ENCODE results near the gene COL6A3. TPM values are rescaled to one million over a fixed set of nuclear protein-coding genes. Genes with fewer than 3 reads are reported as not detected.
"Not testable (repeated sequence)": the region's sequence is repeated elsewhere in the genome, so short reads cannot be mapped to it uniquely, and the experiment has no call there.

Gene COL6A3
- polyA plus RNA-seq, 6 donors from 2014 or later, result not detected

DNA sequence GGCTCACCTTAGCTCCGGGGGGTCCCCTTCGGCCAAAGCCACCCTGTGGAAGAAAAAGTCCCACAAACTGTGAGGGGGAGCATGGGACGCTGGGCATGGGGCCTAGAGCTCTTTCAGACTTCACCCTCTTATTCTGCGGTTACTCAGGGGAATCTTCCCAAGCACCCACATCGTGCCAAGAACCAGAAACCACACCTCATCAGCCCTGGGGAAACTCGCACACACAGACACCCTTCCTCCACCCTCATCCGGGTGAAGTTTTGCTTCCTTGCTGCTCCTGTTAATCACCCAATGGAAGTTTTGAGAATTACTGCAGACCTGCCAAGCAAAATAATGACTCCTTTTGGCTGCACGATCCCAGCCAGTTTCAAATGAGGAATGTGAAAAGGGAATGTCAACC, 59.1 kb downstream of the COL6A3 start:
- no peak for ATAC-seq (ENCODE audit: low read depth in 2 of 2)
- H3K27ac Mint-ChIP-seq, result no peak overlapping the region
- H3K4me3 Mint-ChIP-seq, result no peak overlapping the region
- no peaks in the 10 kb centered on the region for H3K9me3 Mint-ChIP-seq
- DNase-seq, result no peak
- H3K36me3 Mint-ChIP-seq, result no peaks in the 10 kb centered on the region
- H3K4me1 Mint-ChIP-seq, result no peaks in the 10 kb centered on the region
- peaks cover 12 to 41% (median 33%) of the 10 kb centered on the region in 3 donors for H3K27me3 Mint-ChIP-seq

DNA sequence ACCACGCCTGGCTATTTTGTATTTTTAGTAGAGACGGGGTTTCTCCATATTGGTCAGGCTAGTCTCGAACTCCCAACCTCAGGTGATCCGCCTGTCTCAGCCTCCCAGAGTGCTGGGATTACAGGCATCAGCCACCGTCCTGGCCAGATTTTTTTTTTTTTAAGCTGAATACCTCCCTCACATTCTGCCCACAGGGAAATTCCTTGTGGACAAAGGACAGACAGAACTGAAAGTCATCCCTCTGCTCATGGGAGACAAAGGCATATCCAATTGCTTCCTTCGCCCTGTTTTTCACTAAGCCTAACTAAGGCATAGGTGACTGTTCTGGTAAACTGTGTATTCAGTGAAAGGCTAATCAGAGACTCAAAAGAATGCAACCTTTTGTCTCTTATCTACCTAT, 59.8 kb downstream of the COL6A3 start:
- DNase-seq; H3K9me3 Mint-ChIP-seq; H3K4me3 Mint-ChIP-seq; H3K36me3 Mint-ChIP-seq; H3K27ac Mint-ChIP-seq; ATAC-seq (ENCODE audit: low read depth in 2 of 2); H3K4me1 Mint-ChIP-seq: not testable (repeated sequence)
- H3K27me3 Mint-ChIP-seq, result peaks cover 12 to 38% (median 36%) of the 10 kb centered on the region in 3 donors

DNA sequence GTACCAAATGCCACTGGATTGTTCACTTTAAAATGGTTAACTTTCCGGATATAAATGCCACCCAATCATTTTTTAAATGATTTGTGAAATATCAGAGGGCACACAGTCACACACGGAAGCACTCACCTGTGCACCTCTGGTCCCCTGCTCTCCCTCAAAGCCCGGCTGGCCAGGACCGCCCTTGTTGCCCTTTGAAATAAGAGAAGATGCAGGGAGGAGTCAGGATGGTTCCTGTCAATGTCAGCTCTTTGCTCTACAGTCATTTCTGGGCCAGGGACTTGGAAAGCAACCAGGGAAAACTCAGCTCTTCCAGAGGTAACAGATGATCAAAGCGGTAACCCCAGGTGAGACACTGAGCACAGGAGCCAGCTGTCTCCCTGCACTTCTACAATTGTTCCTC, 60.7 kb downstream of the COL6A3 start:
- no peak for ATAC-seq (ENCODE audit: low read depth in 2 of 2)
- no peak overlapping the region for H3K4me3 Mint-ChIP-seq

GRCh38 chr2:237352279-237352845, 61.6 kb downstream of the COL6A3 start:
- Mint-ChIP-seq H3K4me3 (no peak overlapping the region), H3K27me3 (peaks cover 12 to 42% (median 31%) of the 10 kb centered on the region in 3 donors), H3K27ac (no peak overlapping the region), H3K36me3 (no peaks in the 10 kb centered on the region), H3K4me1 (no peaks in the 10 kb centered on the region), H3K9me3 (no peaks in the 10 kb centered on the region)
- ATAC-seq (ENCODE audit: low read depth in 2 of 2) (no peak), DNase-seq (no peak)

More for the DNA sequence above, 60.7 kb downstream of the COL6A3 start:
- Mint-ChIP-seq H3K36me3 (no peaks in the 10 kb centered on the region), H3K4me1 (no peaks in the 10 kb centered on the region), H3K9me3 (no peaks in the 10 kb centered on the region), H3K27ac (no peak overlapping the region), H3K27me3 (peaks cover 12 to 42% (median 38%) of the 10 kb centered on the region in 3 donors)
- DNase-seq, result no peak

DNA sequence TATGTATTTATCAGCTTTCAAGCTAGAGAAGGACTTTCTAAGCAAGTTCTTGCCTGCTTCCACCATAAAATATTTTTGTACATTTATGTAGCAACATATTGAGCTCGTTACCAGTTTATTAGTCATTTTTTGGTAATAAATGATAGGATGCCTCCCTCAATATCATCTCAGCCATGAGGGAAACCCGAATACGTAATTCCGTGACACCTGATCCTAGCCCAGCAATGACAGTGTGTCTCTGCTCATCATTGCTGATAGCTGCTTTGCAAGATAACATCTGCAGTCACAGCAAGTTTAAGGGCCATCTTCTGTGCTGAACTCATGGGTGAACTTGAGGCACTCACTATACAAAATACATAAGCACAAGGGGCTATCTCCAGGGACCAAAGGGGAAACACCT, 62.2 kb downstream of the COL6A3 start:
- H3K4me3 Mint-ChIP-seq, result no peak overlapping the region
- no peaks in the 10 kb centered on the region for H3K9me3 Mint-ChIP-seq
- no peak for ATAC-seq (ENCODE audit: low read depth in 2 of 2)
- peaks cover 12 to 42% (median 35%) of the 10 kb centered on the region in 3 donors for H3K27me3 Mint-ChIP-seq
- no peak for DNase-seq
- no peaks in the 10 kb centered on the region for H3K36me3 Mint-ChIP-seq
- H3K27ac Mint-ChIP-seq, result no peak overlapping the region
- H3K4me1 Mint-ChIP-seq, result no peaks in the 10 kb centered on the region

GRCh38 chr2:237351046-237351445, 62.9 kb downstream of the COL6A3 start:
- no peak for ATAC-seq (ENCODE audit: low read depth in 2 of 2)
- Mint-ChIP-seq H3K4me3 (no peak overlapping the region), H3K36me3 (no peaks in the 10 kb centered on the region), H3K27me3 (peaks cover 12 to 42% (median 37%) of the 10 kb centered on the region in 3 donors), H3K9me3 (no peaks in the 10 kb centered on the region), H3K27ac (no peak overlapping the region), H3K4me1 (no peaks in the 10 kb centered on the region)
- no peak for DNase-seq

GRCh38 chr2:237350597-237350996, 63.4 kb downstream of the COL6A3 start:
- no peaks in the 10 kb centered on the region for H3K4me1 Mint-ChIP-seq
- no peaks in the 10 kb centered on the region for H3K9me3 Mint-ChIP-seq
- H3K27me3 Mint-ChIP-seq, result peaks cover 12 to 42% (median 40%) of the 10 kb centered on the region in 3 donors
- no peaks in the 10 kb centered on the region for H3K36me3 Mint-ChIP-seq
- no peak overlapping the region for H3K4me3 Mint-ChIP-seq
- no peak overlapping the region for H3K27ac Mint-ChIP-seq
- DNase-seq (no peak), ATAC-seq (ENCODE audit: low read depth in 2 of 2) (no peak)

DNA sequence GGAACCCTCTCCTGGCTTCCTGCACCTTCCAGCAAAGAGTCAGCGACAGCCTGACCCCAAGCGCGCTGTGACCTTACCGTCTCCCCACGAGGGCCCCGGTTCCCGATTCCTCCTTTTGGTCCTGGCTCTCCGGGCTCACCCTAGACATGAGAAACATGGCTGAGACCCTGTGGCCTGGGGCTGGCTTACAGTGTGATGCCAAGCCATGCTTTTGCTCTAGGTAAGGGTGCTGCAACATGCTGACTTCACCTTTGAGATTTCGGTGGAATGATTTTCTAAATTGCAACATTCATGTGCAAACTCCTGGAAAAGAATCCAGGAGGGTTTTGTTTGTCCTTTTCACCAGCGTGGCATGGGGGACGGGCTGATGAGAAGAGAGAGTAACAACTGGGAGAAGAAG, 63.9 kb downstream of the COL6A3 start:
- H3K4me3 Mint-ChIP-seq, result no peak overlapping the region
- no peak for DNase-seq

GRCh38 chr2:237348281-237348865, 65.6 kb downstream of the COL6A3 start:
- no peak overlapping the region for H3K4me3 Mint-ChIP-seq
- H3K36me3 Mint-ChIP-seq, result no peaks in the 10 kb centered on the region
- ATAC-seq (ENCODE audit: low read depth in 2 of 2) (no peak), DNase-seq (no peak)
- H3K9me3 Mint-ChIP-seq, result peaks cover 0 to 7% (median 0%) of the 10 kb centered on the region in 7 donors
- H3K27me3 Mint-ChIP-seq, result peaks cover 10 to 41% (median 22%) of the 10 kb centered on the region in 3 donors
- H3K4me1 Mint-ChIP-seq, result no peaks in the 10 kb centered on the region
- H3K27ac Mint-ChIP-seq, result no peak overlapping the region

More for the DNA sequence above, 63.9 kb downstream of the COL6A3 start:
- Mint-ChIP-seq H3K36me3 (no peaks in the 10 kb centered on the region), H3K4me1 (no peaks in the 10 kb centered on the region), H3K9me3 (no peaks in the 10 kb centered on the region), H3K27me3 (peaks cover 12 to 43% (median 36%) of the 10 kb centered on the region in 3 donors), H3K27ac (no peak overlapping the region)
- ATAC-seq (ENCODE audit: low read depth in 2 of 2), result no peak

DNA sequence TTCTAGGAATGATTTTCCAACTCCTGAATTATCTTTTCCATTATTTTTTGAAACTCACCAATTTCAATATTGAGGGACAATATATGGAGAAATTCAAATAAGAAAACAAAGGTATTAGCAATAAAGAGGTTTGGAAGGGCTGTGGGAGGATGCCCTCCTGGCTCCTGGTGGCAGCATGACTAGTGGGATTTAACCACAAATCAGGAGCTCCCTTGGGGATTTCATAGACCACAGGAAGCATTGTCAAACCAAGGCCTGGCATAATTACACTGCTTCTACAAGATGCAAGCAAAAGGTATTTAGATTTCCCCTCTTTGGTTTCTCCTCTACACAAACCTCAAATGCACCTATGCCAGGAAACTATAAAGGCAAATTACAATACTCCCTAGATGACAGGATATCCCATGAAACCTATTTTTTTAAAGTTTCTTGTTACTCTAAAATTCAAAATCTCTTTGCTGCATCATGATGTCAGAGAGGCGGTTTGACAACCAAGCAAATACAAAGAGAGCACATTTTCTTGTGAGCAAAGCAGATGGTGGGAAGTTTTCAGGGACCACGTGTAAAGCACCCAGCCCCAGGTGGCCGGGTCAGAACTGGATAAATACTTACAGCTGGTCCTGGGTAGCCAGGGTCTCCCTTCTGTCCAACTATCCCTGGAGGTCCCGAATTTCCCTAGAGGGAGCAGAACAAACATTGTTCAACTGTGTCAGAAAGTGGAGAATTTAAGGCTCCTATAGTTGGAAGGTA, 67.9 kb downstream of the COL6A3 start:
- H3K27me3 Mint-ChIP-seq, result peaks cover 4 to 34% (median 20%) of the 10 kb centered on the region in 3 donors
- ATAC-seq (ENCODE audit: low read depth in 2 of 2), result no peak
- H3K27ac Mint-ChIP-seq, result peak overlapping the region in 1 of 6 donors; percentile 16
- no peak for DNase-seq
- H3K36me3 Mint-ChIP-seq, result no peaks in the 10 kb centered on the region
- H3K4me3 Mint-ChIP-seq, result no peak overlapping the region
- H3K4me1 Mint-ChIP-seq, result no peaks in the 10 kb centered on the region
- peaks cover 0 to 7% (median 0%) of the 10 kb centered on the region in 7 donors for H3K9me3 Mint-ChIP-seq

- H3K4me3 Mint-ChIP-seq, result no peak overlapping the region
- no peaks in the 10 kb centered on the region for H3K36me3 Mint-ChIP-seq
- no peak for DNase-seq
- H3K27me3 Mint-ChIP-seq, result peaks cover 4 to 28% (median 15%) of the 10 kb centered on the region in 3 donors
- H3K9me3 Mint-ChIP-seq, result peaks cover 0 to 7% (median 0%) of the 10 kb centered on the region in 7 donors
- no peaks in the 10 kb centered on the region for H3K4me1 Mint-ChIP-seq
- no peak for ATAC-seq (ENCODE audit: low read depth in 2 of 2)
- no peak overlapping the region for H3K27ac Mint-ChIP-seq
These were observed 68.6 kb downstream of the COL6A3 start for GRCh38 chr2:237345411-237345810.

DNA sequence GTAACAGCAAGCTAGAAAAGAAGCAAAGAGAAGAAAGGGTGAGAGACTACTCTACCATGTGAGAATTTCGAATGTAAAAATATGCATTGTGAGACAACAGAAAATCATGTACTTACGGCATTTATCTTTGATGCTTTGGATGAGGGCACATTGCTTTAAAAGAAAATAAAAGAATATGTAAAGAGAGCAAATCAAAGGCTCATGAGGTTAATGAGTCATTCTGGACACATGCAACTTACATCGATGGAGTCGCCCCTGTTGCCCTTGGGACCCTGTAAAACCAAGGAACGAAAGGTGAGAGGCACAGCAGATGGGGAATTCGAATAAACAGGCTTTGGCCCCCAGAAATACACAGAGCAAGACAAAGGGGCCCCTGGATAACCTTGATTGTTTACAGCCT, 69.0 kb downstream of the COL6A3 start:
- H3K27ac Mint-ChIP-seq, result no peak overlapping the region
- ATAC-seq (ENCODE audit: low read depth in 2 of 2) (no peak), DNase-seq (no peak)
- H3K36me3 Mint-ChIP-seq, result no peaks in the 10 kb centered on the region
- H3K4me1 Mint-ChIP-seq, result no peaks in the 10 kb centered on the region
- H3K4me3 Mint-ChIP-seq, result no peak overlapping the region
- peaks cover 0 to 7% (median 0%) of the 10 kb centered on the region in 7 donors for H3K9me3 Mint-ChIP-seq
- peaks cover 4 to 23% (median 11%) of the 10 kb centered on the region in 3 donors for H3K27me3 Mint-ChIP-seq

GRCh38 chr2:237343993-237344392, 70.0 kb downstream of the COL6A3 start:
- no peaks in the 10 kb centered on the region for H3K36me3 Mint-ChIP-seq
- peaks cover 0 to 7% (median 0%) of the 10 kb centered on the region in 7 donors for H3K9me3 Mint-ChIP-seq
- peak overlapping the region in 1 of 6 donors; percentile 24 for H3K27ac Mint-ChIP-seq
- DNase-seq, result no peak
- no peak for ATAC-seq (ENCODE audit: low read depth in 2 of 2)
- H3K27me3 Mint-ChIP-seq, result peaks cover 9 to 18% (median 12%) of the 10 kb centered on the region in 3 donors
- H3K4me1 Mint-ChIP-seq, result no peaks in the 10 kb centered on the region
- H3K4me3 Mint-ChIP-seq, result no peak overlapping the region

DNA sequence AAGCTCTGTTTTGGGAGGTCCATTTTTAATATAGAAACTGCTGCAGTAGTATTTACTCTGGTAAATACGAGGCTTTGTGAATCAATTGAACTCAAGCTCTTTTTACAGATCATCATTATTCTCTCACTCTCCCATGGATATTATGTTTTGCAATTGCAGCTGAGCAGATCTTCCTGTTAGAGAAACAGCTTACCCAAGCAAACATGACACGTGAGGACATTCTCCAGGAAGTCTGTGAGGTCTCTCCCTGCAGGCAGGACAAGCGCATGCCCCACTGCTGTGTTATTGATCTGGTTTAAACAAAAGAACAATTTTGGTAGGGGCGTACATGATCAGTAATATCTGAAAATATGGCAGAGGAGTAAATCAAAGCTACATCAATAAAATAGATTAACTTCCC, 72.1 kb downstream of the COL6A3 start:
- Mint-ChIP-seq H3K27ac (no peak overlapping the region), H3K9me3 (peaks cover 0 to 7% (median 0%) of the 10 kb centered on the region in 7 donors)
- ATAC-seq (ENCODE audit: low read depth in 2 of 2), result no peak

More for the DNA sequence above, 72.1 kb downstream of the COL6A3 start:
- Mint-ChIP-seq H3K4me1 (no peaks in the 10 kb centered on the region), H3K36me3 (no peaks in the 10 kb centered on the region), H3K4me3 (no peak overlapping the region), H3K27me3 (peaks cover 6 to 13% (median 7%) of the 10 kb centered on the region in 3 donors)
- no peak for DNase-seq

Data from naive B cell (primary cell).